Rectal smooth muscle tissue (tissue), 1 donor: ENCODE data around the gene FUT4.
A peak's percentile ranks its signal among the peaks of the same experiment; 100 is the strongest.
"Not testable (repeated sequence)": the region's sequence is repeated elsewhere in the genome, so short reads cannot be mapped to it uniquely, and the experiment has no call there.

Experiments used
- H3K27ac ChIP-seq: one replicate; pipeline ENCODE4 v1.7.0; 2013; ENCODE audit warnings: low read depth, low read length, inconsistent platforms
- H3K27me3 ChIP-seq: one replicate; pipeline ENCODE4 v1.7.0; 2013; ENCODE audit warnings: low read length; ENCODE audit not compliant: control insufficient read depth, insufficient read depth
- H3K36me3 ChIP-seq: one replicate; pipeline ENCODE4 v1.7.0; 2013; ENCODE audit warnings: low read length; ENCODE audit not compliant: control insufficient read depth, insufficient read depth
- H3K4me1 ChIP-seq: one replicate; pipeline ENCODE4 v1.7.0; 2013; ENCODE audit warnings: low read length; ENCODE audit not compliant: control insufficient read depth, insufficient read depth
- H3K4me3 ChIP-seq: one replicate; pipeline ENCODE4 v1.7.0; 2013; ENCODE audit warnings: low read length
- H3K9ac ChIP-seq: one replicate; pipeline ENCODE4 v1.7.0; 2013; ENCODE audit warnings: low read length

The FUT4 gene

DNA sequence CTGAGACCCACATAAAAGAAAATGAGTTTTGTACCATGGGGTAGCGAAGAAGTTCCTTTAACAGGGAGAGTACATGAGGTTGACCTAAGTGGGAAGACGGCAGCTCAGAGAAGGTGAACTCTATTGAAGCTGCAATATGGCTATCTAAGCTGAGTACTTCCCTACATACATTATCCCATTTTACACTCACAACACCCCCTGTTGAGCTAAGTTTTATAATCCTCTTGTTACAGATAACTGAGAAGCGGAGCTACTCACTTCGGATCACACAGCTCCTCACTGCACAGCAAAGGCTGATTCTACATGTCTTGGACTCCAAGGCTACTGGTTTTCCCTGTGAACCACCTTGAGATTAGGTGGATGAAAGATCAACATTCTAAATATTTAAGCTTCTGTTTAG is 15.2 kb downstream of the FUT4 start:
- Histone ChIP-seq H3K27me3 (no peaks in the 10 kb centered on the region), H3K4me1 (peaks cover 5% of the 10 kb centered on the region), H3K36me3 (no peaks in the 10 kb centered on the region), H3K27ac (no peak overlapping the region), H3K9ac (no peak overlapping the region), H3K4me3 (no peak overlapping the region)

- H3K27me3 ChIP-seq = no peaks in the 10 kb centered on the region
- H3K9ac ChIP-seq = no peak overlapping the region
- no peak overlapping the region for H3K4me3 ChIP-seq
- H3K36me3 ChIP-seq = no peaks in the 10 kb centered on the region
- H3K27ac ChIP-seq = no peak overlapping the region
- H3K4me1 ChIP-seq = peaks cover 5% of the 10 kb centered on the region
Measured at GRCh38 chr11:94559361-94559760, 15.6 kb downstream of the FUT4 start.

DNA sequence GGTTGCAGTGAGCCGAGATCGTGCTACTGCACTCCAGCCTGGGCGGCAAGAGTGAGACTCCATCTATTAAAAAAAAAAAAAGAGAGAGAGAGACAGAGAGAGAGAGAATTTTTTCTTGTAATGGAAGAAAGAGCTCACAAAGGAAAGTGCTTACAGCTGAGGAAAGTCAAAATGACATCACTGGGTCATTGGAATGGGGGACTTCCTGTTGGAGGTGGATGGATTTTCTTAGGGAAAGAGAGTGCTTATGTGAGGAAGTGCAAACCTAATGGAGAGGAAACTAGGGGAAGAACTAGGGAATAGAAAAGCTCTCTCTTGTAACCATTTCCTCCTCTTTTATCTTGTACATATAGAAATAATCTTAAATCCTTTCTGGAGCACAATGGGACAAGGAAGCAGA is 17.1 kb downstream of the FUT4 start:
- Histone ChIP-seq H3K4me1 (peaks cover 5% of the 10 kb centered on the region), H3K36me3 (no peaks in the 10 kb centered on the region), H3K27ac (no peak overlapping the region), H3K27me3 (no peaks in the 10 kb centered on the region), H3K4me3 (no peak overlapping the region), H3K9ac (no peak overlapping the region)

DNA sequence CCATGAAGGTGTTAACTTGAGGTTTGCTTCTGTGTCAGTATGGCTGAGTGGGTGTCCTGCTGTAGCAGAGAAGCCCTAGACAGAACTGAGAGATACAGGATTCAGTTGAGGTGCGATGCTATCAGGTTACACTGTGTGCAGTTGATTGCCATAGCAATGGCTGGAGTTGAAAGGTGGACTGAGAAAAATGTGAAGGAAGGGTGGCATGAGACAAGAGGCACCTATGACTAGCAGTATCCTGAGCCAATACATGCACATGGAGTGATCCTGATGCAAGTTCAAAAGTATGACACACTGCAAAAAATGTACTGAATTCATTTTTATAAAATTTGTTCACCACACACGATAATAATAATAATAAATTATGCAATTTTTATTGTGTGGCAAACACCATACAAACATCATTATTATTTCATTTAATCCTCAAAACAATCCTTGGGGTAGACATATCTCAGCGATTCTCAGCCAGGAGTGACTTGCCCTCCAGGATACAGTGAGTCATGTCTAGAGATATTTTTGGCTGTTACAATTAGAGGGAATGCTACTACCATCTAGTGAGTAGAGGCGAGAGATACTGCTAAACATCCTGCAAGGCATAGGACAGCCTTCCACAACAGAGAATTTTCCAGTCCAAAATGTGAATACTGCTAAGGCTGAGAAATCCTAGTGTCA is 19.6 kb downstream of the FUT4 start:
- H3K27ac ChIP-seq = no peak overlapping the region
- H3K4me3 ChIP-seq = no peak overlapping the region
- no peaks in the 10 kb centered on the region for H3K36me3 ChIP-seq
- no peaks in the 10 kb centered on the region for H3K27me3 ChIP-seq
- H3K9ac ChIP-seq = no peak overlapping the region
- peaks cover 3% of the 10 kb centered on the region for H3K4me1 ChIP-seq

GRCh38 chr11:94563848-94564467 is 20.2 kb downstream of the FUT4 start:
- Histone ChIP-seq H3K9ac (no peak overlapping the region), H3K27me3 (no peaks in the 10 kb centered on the region), H3K36me3 (no peaks in the 10 kb centered on the region), H3K27ac (no peak overlapping the region), H3K4me3 (no peak overlapping the region), H3K4me1 (peaks cover 3% of the 10 kb centered on the region)

- peaks cover 3% of the 10 kb centered on the region for H3K36me3 ChIP-seq
- H3K4me1 ChIP-seq = peaks cover 3% of the 10 kb centered on the region
- H3K27ac ChIP-seq = no peak within 1 kb of the TSS
- no peak within 1 kb of the TSS for H3K4me3 ChIP-seq
- H3K27me3 ChIP-seq = no peaks in the 10 kb centered on the region
- no peak within 1 kb of the TSS for H3K9ac ChIP-seq
Measured at GRCh38 chr11:94567181-94567670, 23.5 kb downstream of the FUT4 start, which contains the start of gene PIWIL4. PIWIL4 (plus strand) TSS chr11:94567368; CDS start chr11:94567519, 151 bp downstream.

GRCh38 chr11:94568200-94568599 is 24.5 kb downstream of the FUT4 start:
- H3K4me3 ChIP-seq = no peak overlapping the region
- no peak overlapping the region for H3K27ac ChIP-seq
- H3K36me3 ChIP-seq = peaks cover 3% of the 10 kb centered on the region
- peaks cover 3% of the 10 kb centered on the region for H3K4me1 ChIP-seq
- no peak overlapping the region for H3K9ac ChIP-seq
- no peaks in the 10 kb centered on the region for H3K27me3 ChIP-seq

GRCh38 chr11:94568717-94569116 is 25.0 kb downstream of the FUT4 start:
- Histone ChIP-seq H3K9ac (no peak overlapping the region), H3K27ac (no peak overlapping the region), H3K4me1 (peaks cover 1% of the 10 kb centered on the region), H3K27me3 (no peaks in the 10 kb centered on the region), H3K4me3 (no peak overlapping the region), H3K36me3 (peaks cover 3% of the 10 kb centered on the region)

DNA sequence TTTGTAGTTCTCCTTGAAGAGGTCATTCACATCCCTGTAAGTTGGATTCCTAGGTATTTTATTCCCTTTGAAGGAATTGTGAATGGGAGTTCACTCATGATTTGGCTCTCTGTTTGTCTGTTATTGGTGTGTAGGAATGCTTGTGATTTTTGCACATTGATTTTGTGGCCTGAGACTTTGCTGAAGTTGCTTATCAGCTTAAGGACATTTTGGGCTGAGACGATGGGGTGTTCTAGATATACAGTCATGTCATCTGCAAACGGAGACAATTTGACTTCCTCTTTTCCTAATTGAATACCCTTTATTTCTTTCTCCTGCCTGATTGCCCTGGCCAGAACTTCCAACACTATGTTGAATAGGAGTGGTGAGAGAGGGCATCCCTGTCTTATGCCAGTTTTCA is 29.3 kb downstream of the FUT4 start:
- not testable (repeated sequence) for H3K36me3 ChIP-seq, H3K9ac ChIP-seq, H3K4me3 ChIP-seq, H3K27me3 ChIP-seq, H3K4me1 ChIP-seq, H3K27ac ChIP-seq

DNA sequence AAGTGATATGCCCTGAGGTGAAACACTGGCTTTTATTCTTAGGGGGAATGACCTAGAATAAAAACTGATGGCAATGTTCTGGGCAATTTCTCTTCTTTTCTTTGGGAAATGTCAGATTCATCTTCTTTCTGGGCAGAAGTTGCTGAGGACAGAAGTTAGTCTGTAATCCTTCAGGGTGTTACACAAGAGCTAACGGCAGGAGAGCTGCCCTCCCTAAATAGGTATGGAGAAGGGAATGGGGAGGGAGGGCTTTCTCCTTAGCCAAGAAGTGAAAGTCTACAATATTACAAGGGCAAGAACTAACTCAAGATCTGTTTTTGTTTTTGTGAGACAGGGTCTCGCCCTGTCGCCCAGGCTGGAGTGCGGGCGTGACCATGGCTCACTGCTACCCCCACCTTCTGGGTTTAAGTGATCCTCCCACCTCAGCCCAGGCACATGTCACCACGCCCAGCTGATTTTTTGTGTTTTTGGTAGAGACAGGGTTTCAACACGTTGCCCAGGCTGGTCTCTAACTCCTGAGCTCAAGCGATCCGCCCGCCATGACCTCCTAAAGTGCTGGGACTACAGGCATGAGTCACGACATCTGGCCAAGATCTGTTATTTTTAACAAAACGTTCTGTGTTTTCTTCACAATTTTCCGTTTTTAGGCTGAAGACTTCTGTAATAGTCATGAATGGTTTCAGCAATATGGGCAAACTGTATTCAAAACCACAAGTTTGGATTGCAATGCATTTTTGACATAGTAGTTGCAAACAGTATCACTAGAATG is 30.7 kb downstream of the FUT4 start:
- H3K9ac ChIP-seq = no peak overlapping the region
- H3K27me3 ChIP-seq = no peaks in the 10 kb centered on the region
- peaks cover 3% of the 10 kb centered on the region for H3K36me3 ChIP-seq
- no peak overlapping the region for H3K4me3 ChIP-seq
- no peaks in the 10 kb centered on the region for H3K4me1 ChIP-seq
- peak overlapping the region; percentile 66 for H3K27ac ChIP-seq

GRCh38 chr11:94576306-94576705 is 32.6 kb downstream of the FUT4 start:
- Histone ChIP-seq H3K36me3 (no peaks in the 10 kb centered on the region), H3K27ac (no peak overlapping the region), H3K4me3 (no peak overlapping the region), H3K27me3 (no peaks in the 10 kb centered on the region), H3K9ac (no peak overlapping the region), H3K4me1 (no peaks in the 10 kb centered on the region)

- no peak overlapping the region for H3K4me3 ChIP-seq
- no peak overlapping the region for H3K27ac ChIP-seq
- H3K36me3 ChIP-seq = no peaks in the 10 kb centered on the region
- H3K4me1 ChIP-seq = no peaks in the 10 kb centered on the region
- no peaks in the 10 kb centered on the region for H3K27me3 ChIP-seq
- no peak overlapping the region for H3K9ac ChIP-seq
Measured at GRCh38 chr11:94577841-94578240, 34.1 kb downstream of the FUT4 start.
